Measurements from ENCODE around the gene RTRAF. TPM values are rescaled to one million over a fixed set of nuclear protein-coding genes. Genes with fewer than 3 reads are reported as not detected.

Gene RTRAF
- 100 to 1,000 TPM in 1 of 4 donors, 10 to 100 TPM in 3; 72.2 to 109 (median 84.7) TPM for total RNA-seq

DNA sequence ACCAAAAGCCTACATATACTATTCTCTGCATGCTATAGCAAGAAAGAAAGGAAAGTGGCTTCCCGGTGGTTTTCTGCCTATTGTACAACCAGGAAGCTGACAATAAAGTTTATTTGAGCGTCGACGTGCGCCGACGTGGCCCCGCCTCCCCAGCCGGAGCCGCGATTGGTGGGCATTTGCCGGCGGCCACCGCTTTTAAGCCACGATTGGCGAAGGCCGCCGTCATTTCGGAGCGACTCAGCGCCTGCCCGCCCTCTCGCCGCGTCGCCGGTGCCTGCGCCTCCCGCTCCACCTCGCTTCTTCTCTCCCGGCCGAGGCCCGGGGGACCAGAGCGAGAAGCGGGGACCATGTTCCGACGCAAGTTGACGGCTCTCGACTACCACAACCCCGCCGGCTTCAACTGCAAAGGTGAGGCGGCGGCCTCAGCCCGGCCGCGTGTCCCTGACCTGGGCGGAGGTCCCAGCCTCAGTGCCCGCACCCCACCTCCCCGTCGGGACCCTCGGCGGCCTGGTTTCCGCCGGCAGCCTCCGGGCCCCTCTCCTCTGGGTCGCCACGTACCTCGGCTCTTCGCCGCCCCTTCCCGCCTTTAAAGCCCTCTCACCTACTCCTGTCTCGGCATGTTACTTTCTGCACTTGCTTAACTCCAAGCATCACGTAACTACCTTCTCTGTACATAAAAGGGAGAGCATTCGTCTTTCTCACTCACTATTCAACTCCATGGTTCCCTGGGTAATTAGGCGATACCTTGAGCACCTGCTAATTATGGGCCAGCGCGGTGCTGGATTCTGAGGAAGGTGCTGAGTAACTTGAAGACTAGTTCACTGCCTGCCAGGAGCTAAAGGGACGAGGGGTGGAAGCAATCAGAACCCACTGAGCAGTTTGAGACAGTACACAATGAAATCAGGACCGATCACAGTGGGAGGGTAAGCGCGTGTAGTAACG is at the start of gene RTRAF:
Gene RTRAF, plus strand, starts transcription at position 254 of the 942 bp plus-strand sequence. Its CDS starts 94 bp downstream, at position 348.
- no peaks in the 10 kb centered on the region for H3K9me3 ChIP-seq
- H3K4me1 ChIP-seq: peaks cover 5 to 52% (median 12%) of the 10 kb centered on the region in 3 donors
- H3K27ac ChIP-seq: peak within 1 kb of the TSS; percentile 90 to 94 (median 93)
- TF ChIP-seq, protein P1, sequence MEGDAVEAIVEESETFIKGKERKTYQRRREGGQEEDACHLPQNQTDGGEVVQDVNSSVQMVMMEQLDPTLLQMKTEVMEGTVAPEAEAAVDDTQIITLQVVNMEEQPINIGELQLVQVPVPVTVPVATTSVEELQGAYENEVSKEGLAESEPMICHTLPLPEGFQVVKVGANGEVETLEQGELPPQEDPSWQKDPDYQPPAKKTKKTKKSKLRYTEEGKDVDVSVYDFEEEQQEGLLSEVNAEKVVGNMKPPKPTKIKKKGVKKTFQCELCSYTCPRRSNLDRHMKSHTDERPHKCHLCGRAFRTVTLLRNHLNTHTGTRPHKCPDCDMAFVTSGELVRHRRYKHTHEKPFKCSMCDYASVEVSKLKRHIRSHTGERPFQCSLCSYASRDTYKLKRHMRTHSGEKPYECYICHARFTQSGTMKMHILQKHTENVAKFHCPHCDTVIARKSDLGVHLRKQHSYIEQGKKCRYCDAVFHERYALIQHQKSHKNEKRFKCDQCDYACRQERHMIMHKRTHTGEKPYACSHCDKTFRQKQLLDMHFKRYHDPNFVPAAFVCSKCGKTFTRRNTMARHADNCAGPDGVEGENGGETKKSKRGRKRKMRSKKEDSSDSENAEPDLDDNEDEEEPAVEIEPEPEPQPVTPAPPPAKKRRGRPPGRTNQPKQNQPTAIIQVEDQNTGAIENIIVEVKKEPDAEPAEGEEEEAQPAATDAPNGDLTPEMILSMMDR (IDR thresholded peaks at IDR 0.05): peak in 1 of 4 experiments; percentile 19
- TF ChIP-seq POLR2A (IDR thresholded peaks at IDR 0.05): peak; percentile 88 to 92
- no peak for TF ChIP-seq EP300 (IDR thresholded peaks at IDR 0.05)
- TF ChIP-seq POLR2AphosphoS5 (IDR thresholded peaks at IDR 0.05): peak; percentile 96
- 0% methylated on average over 12 to 44 of the region's 72 CpGs for WGBS, 2 donors (ENCODE audit: low coverage in 1 of 2)
- peak; percentile 98 for ATAC-seq
- H3K4me3 ChIP-seq: peak within 1 kb of the TSS; percentile 85 to 97
- H3K27me3 ChIP-seq: no peaks in the 10 kb centered on the region
- peaks cover 0 to 35% of the 10 kb centered on the region in 2 donors for H3K36me3 ChIP-seq

GRCh38 chr14:51939755-51940301 is 49.5 kb upstream of the RTRAF start:
- no peaks in the 10 kb centered on the region for H3K36me3 ChIP-seq
- peaks cover 0 to 13% (median 0%) of the 10 kb centered on the region in 3 donors for H3K4me1 ChIP-seq
- ATAC-seq: no peak
- H3K4me3 ChIP-seq: no peak overlapping the region
- WGBS, 2 donors (ENCODE audit: low coverage in 1 of 2): 60 to 77% methylated on average over 9 of the region's 10 CpGs
- no peaks in the 10 kb centered on the region for H3K9me3 ChIP-seq
- H3K27me3 ChIP-seq: no peaks in the 10 kb centered on the region
- H3K27ac ChIP-seq: peak overlapping the region in 1 of 4 donors; percentile 9
- TF ChIP-seq, protein P1 (IDR thresholded peaks at IDR 0.05): no peak
- TF ChIP-seq POLR2A (IDR thresholded peaks at IDR 0.05) (no peak), EP300 (IDR thresholded peaks at IDR 0.05) (no peak), POLR2AphosphoS5 (IDR thresholded peaks at IDR 0.05) (no peak)

GRCh38 chr14:51942971-51943370 is 46.4 kb upstream of the RTRAF start:
- Histone ChIP-seq H3K9me3 (peaks cover 0 to 6% (median 0%) of the 10 kb centered on the region in 3 donors), H3K4me3 (no peak overlapping the region), H3K27me3 (no peaks in the 10 kb centered on the region), H3K4me1 (no peaks in the 10 kb centered on the region), H3K36me3 (no peaks in the 10 kb centered on the region), H3K27ac (no peak overlapping the region)
- 100% methylated on average over 1 of the region's 2 CpGs for WGBS, 2 donors (ENCODE audit: low coverage in 1 of 2)
- TF ChIP-seq EP300 (IDR thresholded peaks at IDR 0.05): no peak
- TF ChIP-seq POLR2AphosphoS5 (IDR thresholded peaks at IDR 0.05): no peak
- ATAC-seq: no peak

DNA sequence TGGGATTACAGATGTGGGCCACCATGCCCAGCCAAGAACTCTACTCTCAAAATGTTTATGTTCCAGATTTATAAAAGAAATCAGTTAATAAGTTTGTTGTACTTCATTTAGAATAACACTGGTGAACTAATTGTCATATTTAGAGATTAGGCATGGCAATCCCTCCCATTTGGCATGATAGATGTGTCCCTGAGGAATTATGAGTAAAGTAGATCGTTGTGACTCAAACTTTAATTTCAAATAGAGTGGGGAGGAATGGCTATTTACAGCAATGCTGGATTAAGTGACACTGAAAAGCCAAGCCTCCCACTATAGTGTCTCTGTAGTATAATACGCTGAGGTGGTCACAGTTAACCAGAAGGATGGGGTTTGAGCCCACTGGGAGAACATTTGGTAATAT is 39.3 kb upstream of the RTRAF start:
- no peak for ATAC-seq
- peaks cover 0 to 10% (median 0%) of the 10 kb centered on the region in 3 donors for H3K9me3 ChIP-seq
- 50 to 61% methylated on average over 2 of the region's 2 CpGs for WGBS, 2 donors (ENCODE audit: low coverage in 1 of 2)
- H3K27ac ChIP-seq: no peak overlapping the region
- peaks cover 0 to 10% of the 10 kb centered on the region in 2 donors for H3K36me3 ChIP-seq
- TF ChIP-seq POLR2A (IDR thresholded peaks at IDR 0.05): no peak
- TF ChIP-seq, protein P1 (IDR thresholded peaks at IDR 0.05): no peak
- no peak for TF ChIP-seq EP300 (IDR thresholded peaks at IDR 0.05)
- no peak for TF ChIP-seq POLR2AphosphoS5 (IDR thresholded peaks at IDR 0.05)
- H3K4me3 ChIP-seq: no peak overlapping the region
- no peaks in the 10 kb centered on the region for H3K27me3 ChIP-seq
- H3K4me1 ChIP-seq: no peaks in the 10 kb centered on the region

DNA sequence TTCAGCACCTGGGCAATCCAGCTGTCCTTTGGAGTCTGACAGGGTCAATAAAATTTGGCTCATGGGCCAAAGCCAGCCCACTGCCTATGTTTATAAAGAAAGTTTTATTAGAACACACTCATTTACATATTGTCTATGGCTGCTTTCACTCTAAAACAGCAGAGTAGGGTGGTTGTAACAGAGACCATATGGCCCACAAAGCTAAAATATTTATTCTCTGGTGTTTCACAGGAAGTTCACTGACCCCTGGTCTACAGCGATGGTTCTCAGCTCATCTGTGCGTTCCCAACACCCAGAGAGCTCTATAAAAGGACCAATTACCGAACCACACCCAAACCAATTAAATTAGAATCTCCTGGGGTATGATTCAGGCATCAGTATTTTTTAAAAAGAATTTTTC is 37.7 kb upstream of the RTRAF start:
- Histone ChIP-seq H3K4me1 (no peaks in the 10 kb centered on the region), H3K9me3 (peaks cover 0 to 10% (median 0%) of the 10 kb centered on the region in 3 donors), H3K27ac (no peak overlapping the region), H3K4me3 (no peak overlapping the region), H3K36me3 (peaks cover 0 to 10% of the 10 kb centered on the region in 2 donors), H3K27me3 (no peaks in the 10 kb centered on the region)
- TF ChIP-seq EP300 (IDR thresholded peaks at IDR 0.05): no peak
- TF ChIP-seq POLR2AphosphoS5 (IDR thresholded peaks at IDR 0.05): no peak
- TF ChIP-seq POLR2A (IDR thresholded peaks at IDR 0.05): no peak
- TF ChIP-seq, protein P1 (IDR thresholded peaks at IDR 0.05): no peak
- 54 to 65% methylated on average over 3 of the region's 3 CpGs for WGBS, 2 donors (ENCODE audit: low coverage in 1 of 2)
- ATAC-seq: no peak

All from gastroesophageal sphincter (tissue), 4 donors.